GM18951 (cell line): ENCODE data around the gene UVSSA.

Source experiments
- POLR2A ChIP-seq: IDR thresholded peaks from 4 replicates; pipeline ENCODE4 v1.6.1; 2011; ENCODE audit warnings: mild to moderate bottlenecking; ENCODE audit not compliant: insufficient read length, insufficient read depth; ENCODE audit errors: extremely low read depth
- in situ Hi-C: fragments of 300-500 bp; cut with MboI; formaldehyde crosslinking; loops from one replicate; pipeline ENCODE4 v1.12.0; 2022; ENCODE audit warnings: low sequenced_read_pairs, mixed read lengths, inconsistent platforms; ENCODE audit not compliant: unreplicated experiment

UVSSA gene

GRCh38 chr4:1404573-1405253 is 57.7 kb downstream of the UVSSA start:
- TF ChIP-seq POLR2A: no peak
- in situ Hi-C loops: loop anchor here (10.0 kb wide), 1 partner anchor 60 kb away; no protein-coding TSS in a partner anchor

GRCh38 chr4:1405254-1405635 is 58.2 kb downstream of the UVSSA start:
- in situ Hi-C loops: loop anchor here (10.0 kb wide), 1 partner anchor 60 kb away; no protein-coding TSS in a partner anchor

GRCh38 chr4:1405636-1406393 is 58.8 kb downstream of the UVSSA start:
- in situ Hi-C loops: loop anchor here (10.0 kb wide), 1 partner anchor 59 kb away; no protein-coding TSS in a partner anchor
- TF ChIP-seq POLR2A: no peak

More at GRCh38 chr4:1405254-1405635, 58.2 kb downstream of the UVSSA start:
- TF ChIP-seq POLR2A: no peak

GRCh38 chr4:1406394-1406980 is 59.5 kb downstream of the UVSSA start, which contains the start of gene NKX1-1:
NKX1-1 (minus strand) TSS chr4:1406442; CDS start chr4:1406442, 0 bp downstream.
- in situ Hi-C loops: loop anchor here (10.0 kb wide), 1 partner anchor 58 kb away; no protein-coding TSS in a partner anchor
- TF ChIP-seq POLR2A: no peak

GRCh38 chr4:1406981-1407656 is 60.1 kb downstream of the UVSSA start:
- TF ChIP-seq POLR2A: no peak
- in situ Hi-C loops: loop anchor here (10.0 kb wide), 1 partner anchor 58 kb away; no protein-coding TSS in a partner anchor

- no peak for TF ChIP-seq POLR2A
- in situ Hi-C loops: loop anchor here (10.0 kb wide), 1 partner anchor 57 kb away; no protein-coding TSS in a partner anchor
These were observed 60.8 kb downstream of the UVSSA start for GRCh38 chr4:1407657-1408333.

GRCh38 chr4:1408418-1408817 is 61.4 kb downstream of the UVSSA start:
- no peak for TF ChIP-seq POLR2A
- in situ Hi-C loops: loop anchor here (10.0 kb wide), 1 partner anchor 56 kb away; no protein-coding TSS in a partner anchor

- in situ Hi-C loops: loop anchor here (10.0 kb wide), 1 partner anchor 56 kb away; no protein-coding TSS in a partner anchor
- TF ChIP-seq POLR2A: no peak
These were observed 62.1 kb downstream of the UVSSA start for GRCh38 chr4:1409079-1409478.

- no peak for TF ChIP-seq POLR2A
- in situ Hi-C loops: loop anchor here (10.0 kb wide), 1 partner anchor 55 kb away; no protein-coding TSS in a partner anchor
These were observed 62.8 kb downstream of the UVSSA start for GRCh38 chr4:1409491-1410425.

- no peak for TF ChIP-seq POLR2A
- in situ Hi-C loops: no loop called here
These were observed 63.7 kb downstream of the UVSSA start for GRCh38 chr4:1410491-1411325.
